GM23338 (cell line): ENCODE data around the gene ARHGAP42.

Experiments used
- CTCF ChIP-seq, 2 experiments: fragments of 200-600 bp in 1 of 2; sonication (generic) in 1 of 2; conservative IDR thresholded peaks; 2 replicates each; pipeline versions ENCODE4 v1.5.1 to v1.6.1; 2016 to 2017; ENCODE audit warnings: antibody characterized with exemption in 2 of 2, low read depth in 2 of 2, mild to moderate bottlenecking in 2 of 2, moderate library complexity in 1 of 2
- EZH2 ChIP-seq: fragments of 200-600 bp; sonication (generic); IDR thresholded peaks from one replicate; pipeline ENCODE4 v1.8.0; 2017; ENCODE audit warnings: antibody characterized with exemption, mild to moderate bottlenecking, low read depth; ENCODE audit not compliant: unreplicated experiment
- POLR2AphosphoS5 ChIP-seq: IDR thresholded peaks from 2 replicates; pipeline ENCODE4 v1.6.1; 2016; ENCODE audit warnings: antibody characterized with exemption, low read depth

GRCh38 chr11:100759856-100760255 is 72.8 kb downstream of the ARHGAP42 start:
- TF ChIP-seq POLR2AphosphoS5 = no peak
- no peak for TF ChIP-seq CTCF (conservative IDR thresholded peaks at IDR 0.05; ENCODE audit: low read depth in 2 of 2)
- TF ChIP-seq EZH2 = no peak
